Head of caudate nucleus (tissue), 42 donors: ENCODE results near the gene ENTREP3.
"Not testable (repeated sequence)": the region's sequence is repeated elsewhere in the genome, so short reads cannot be mapped to it uniquely, and the experiment has no call there.

Source experiments
- DNase-seq, 42 donors: peaks; one replicate each; pipeline versions ENCODE4 v3.0.0 to v3.0.0-alpha.2; 2020 to 2021; ENCODE audit warnings: mixed read lengths in 7 of 42
- intact Hi-C: fragments of 100-400 bp; cut with DNase I; formaldehyde crosslinking; loops from one replicate; pipeline ENCODE4 v1.15.0; 2022

The ENTREP3 gene, protein sequence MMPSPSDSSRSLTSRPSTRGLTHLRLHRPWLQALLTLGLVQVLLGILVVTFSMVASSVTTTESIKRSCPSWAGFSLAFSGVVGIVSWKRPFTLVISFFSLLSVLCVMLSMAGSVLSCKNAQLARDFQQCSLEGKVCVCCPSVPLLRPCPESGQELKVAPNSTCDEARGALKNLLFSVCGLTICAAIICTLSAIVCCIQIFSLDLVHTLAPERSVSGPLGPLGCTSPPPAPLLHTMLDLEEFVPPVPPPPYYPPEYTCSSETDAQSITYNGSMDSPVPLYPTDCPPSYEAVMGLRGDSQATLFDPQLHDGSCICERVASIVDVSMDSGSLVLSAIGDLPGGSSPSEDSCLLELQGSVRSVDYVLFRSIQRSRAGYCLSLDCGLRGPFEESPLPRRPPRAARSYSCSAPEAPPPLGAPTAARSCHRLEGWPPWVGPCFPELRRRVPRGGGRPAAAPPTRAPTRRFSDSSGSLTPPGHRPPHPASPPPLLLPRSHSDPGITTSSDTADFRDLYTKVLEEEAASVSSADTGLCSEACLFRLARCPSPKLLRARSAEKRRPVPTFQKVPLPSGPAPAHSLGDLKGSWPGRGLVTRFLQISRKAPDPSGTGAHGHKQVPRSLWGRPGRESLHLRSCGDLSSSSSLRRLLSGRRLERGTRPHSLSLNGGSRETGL

DNA sequence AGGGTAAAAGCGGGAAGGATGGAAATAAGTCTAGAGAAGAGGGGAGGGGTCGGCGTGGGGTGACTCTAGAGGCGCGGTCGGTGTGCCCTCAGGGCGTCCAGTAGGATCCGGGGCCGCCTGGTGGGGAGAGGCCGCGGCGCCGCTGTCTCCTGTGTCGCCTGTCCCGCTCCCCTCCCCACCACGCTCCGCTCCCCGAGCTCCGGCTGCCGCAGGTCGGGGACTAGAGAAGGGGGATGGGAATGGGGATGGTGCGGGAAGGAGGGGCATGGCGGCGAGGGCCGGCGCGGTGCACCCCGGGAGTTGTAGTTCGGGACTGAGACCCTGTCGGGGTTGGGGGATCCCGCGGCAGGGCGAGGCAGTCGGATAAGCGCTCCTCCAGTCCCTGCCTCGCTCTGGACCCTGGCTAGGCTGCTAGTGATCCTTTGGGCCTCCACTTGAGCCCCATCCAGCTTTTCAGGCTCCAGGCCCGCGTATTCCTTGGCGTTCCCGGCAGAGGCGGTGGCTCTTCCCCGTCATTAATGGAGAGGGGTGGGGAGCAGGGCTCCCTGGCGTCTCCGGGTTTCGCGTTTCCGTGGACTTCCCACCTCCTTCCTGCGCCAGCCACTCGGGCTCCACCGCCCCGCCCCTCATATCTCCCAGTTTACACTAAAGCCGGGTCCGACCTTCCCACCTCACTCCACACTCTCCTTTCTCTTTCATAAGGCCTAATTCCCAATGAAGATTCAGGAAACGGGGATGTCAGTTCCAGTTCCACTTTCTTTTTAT lies at the start of gene ENTREP3:
Gene ENTREP3, minus strand, starts transcription at position 241 of the 765 bp plus-strand sequence. CDS start 606 bp downstream, outside the sequence.
- peak; percentile 83 to 97 (median 93) for DNase-seq
- intact Hi-C loops, result loop anchor here (10.0 kb wide), 1 partner anchor 339 kb away; no protein-coding TSS in a partner anchor

DNA sequence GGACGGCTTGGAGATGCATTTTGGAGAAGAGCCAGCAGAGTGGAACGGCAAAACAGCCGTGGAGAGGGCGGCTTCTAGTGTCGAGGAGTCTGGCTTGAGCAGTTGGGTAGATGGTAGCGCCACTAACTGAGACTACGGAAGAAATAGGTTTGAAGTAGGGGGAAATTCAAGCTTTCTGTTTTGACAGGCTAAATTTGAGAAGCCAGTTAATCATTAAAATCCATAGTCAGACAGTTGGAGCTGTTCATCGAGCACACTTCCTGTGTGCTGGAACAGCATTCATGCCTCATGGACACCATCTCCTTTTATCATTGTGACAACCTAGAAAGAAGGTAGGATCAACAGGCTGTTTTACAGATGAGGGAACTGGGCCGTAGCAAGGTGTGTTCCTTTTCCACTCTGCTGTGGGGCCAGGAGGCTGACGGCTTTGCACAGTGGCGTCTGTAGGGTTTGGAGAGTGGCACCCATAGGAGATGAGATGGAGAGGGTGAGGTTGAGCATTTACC lies 49.3 kb upstream of the ENTREP3 start:
- intact Hi-C loops, result no loop called here
- no peak for DNase-seq

GRCh38 chr1:155301342-155301841 lies 46.1 kb upstream of the ENTREP3 start, which contains the start of gene PKLR:
PKLR (minus strand) TSS chr1:155301438; CDS start chr1:155301395, 43 bp downstream.
- no peak for DNase-seq
- intact Hi-C loops, result no loop called here

DNA sequence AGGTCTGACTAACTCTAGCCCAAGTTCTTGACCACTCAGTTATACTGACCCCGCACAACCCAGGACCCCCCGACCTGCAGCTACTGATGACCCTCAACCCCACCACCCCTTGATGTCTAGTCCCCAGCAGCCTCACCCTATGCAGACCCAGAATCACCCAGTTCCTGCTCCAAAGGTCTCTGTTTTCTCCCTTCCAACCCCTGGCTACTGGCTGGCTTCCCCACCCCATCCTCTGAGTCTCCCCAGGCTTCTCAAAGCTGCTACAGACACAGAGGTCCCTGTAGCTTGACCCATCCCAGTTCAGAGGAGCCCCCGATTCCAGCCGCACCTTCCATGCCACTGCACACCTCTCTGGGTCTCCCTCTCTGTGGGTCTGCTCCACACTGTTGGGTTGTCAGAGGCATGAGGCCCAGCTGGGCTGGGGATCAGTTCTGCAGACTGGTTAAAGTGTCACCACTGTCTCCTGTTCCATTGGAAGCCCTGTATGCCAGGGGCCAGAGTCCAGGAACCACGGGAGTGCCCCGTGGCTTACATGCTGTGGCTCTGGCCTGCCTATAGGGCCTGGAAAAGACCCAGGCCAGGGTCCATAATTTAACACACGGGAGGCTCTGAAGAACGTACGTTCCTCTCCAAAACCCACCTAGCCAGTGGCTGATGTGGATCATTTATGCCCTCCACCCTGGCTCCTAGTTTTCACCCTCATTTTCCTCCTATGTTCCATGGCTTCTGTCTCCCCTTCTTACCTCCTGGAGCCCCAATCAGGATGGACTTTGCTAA lies 45.5 kb upstream of the ENTREP3 start:
- DNase-seq, result no peak
- intact Hi-C loops, result no loop called here

GRCh38 chr1:155300024-155300423 lies 44.7 kb upstream of the ENTREP3 start:
- intact Hi-C loops, result no loop called here
- no peak for DNase-seq

GRCh38 chr1:155297384-155297783 lies 42.1 kb upstream of the ENTREP3 start:
- intact Hi-C loops, result no loop called here
- DNase-seq, result no peak

DNA sequence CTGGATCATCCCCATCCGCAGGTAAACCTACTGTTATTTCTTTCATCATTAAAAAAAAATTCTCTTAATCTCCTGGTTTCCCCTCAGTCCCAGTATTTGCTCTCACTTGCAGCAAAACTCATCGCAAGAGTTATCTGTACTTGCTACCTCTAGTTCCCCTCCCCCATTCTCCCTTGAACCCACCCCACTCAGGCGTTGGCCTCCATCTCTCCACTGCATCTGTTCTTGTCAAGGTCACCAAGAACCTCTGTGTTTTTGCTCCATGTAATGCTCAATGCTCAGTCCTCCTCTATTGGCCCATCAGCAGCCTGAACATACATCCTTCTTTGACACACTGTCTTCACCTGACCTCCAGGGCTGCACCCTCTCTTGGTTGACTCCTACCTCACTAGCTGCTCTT lies 41.4 kb upstream of the ENTREP3 start:
- intact Hi-C loops, result no loop called here
- no peak for DNase-seq

DNA sequence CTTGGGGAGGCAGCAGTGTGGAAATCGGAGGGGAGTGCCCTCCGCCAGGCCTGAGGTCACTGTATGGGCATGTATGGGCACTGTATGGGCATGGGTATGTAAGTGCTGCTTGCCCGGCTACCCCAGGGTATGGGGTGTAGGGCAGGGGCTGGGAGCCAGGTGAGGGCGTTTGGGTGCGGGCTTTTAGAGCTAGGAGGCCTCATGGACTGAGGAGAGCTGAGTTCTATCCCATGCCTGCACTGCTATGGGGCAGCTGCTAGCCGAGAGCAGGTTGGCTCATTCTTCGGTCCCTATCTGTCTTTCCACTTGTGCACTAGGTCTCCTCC lies 40.6 kb upstream of the ENTREP3 start:
- intact Hi-C loops, result no loop called here
- no peak for DNase-seq

- intact Hi-C loops, result no loop called here
- no peak for DNase-seq
These were observed 40.1 kb upstream of the ENTREP3 start for GRCh38 chr1:155295183-155295941.

DNA sequence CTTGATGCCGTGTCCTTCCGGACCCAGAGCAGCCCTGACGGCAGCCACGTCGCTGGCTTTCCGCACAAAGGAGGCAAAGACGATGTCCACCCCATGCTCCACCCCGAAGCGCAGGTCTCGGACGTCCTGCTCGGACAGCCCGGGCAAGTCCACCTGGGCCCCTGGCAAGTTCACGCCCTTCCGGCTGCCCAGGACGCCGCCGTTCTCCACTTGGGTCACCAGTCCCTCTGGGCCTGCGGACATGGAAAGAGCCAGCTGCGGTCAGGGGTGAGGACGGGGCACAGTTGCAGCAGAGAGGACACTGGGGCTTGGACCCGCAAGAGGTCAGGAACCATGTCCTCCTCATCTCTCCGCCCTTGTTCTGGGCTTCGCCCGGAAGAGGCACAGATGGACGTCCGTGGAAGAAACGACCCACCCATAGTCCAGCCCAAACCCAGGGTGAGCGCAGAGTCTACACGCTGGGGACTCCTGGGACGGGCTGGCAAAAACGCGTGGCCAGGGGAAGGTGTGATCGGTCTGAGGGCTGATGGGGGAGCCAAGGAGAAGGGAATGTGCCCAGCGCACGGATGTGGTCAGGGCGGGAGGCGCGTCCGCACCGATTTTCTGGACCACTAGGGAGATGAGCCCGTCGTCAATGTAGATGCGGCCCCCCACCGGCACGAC lies 39.4 kb upstream of the ENTREP3 start:
- no peak for DNase-seq
- intact Hi-C loops, result no loop called here

- no peak for DNase-seq
These were observed 37.9 kb upstream of the ENTREP3 start for GRCh38 chr1:155293086-155293749.

GRCh38 chr1:155291006-155291405 lies 35.7 kb upstream of the ENTREP3 start:
- DNase-seq, intact Hi-C loops: not testable (repeated sequence)

More at GRCh38 chr1:155293086-155293749, 37.9 kb upstream of the ENTREP3 start:
- intact Hi-C loops, result no loop called here

DNA sequence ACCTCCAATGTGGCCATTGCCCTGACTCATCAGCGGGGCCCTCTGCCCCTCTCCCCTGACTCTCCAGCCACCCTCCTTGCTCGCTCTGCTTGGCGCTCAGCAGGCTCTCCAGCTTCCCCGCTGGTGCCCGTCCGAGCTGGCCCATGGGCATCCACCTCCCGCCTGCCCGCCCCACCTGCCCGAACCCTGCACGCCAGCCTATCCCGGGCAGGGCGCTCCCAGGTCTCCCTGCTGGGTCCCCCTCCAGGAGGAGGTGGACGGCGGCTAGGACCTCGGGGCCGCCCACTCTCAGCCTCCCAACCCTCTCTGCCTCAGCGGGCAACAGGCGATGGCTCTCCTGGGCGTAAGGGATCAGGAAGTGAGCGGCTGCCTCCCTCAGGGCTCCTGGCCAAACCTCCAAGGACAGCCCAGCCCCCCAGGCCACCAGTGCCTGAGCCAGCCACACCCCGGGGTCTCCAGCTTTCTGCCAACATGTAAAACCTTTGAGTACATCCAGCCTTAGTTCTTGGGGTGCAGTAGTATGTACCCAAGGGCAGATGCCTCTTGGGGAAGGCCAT lies 32.8 kb upstream of the ENTREP3 start:
- DNase-seq, result no peak
- intact Hi-C loops, result no loop called here

- intact Hi-C loops, result no loop called here
- DNase-seq, result no peak
These were observed 31.3 kb upstream of the ENTREP3 start for GRCh38 chr1:155286544-155286943.

GRCh38 chr1:155285631-155286044 lies 30.4 kb upstream of the ENTREP3 start:
- DNase-seq, result no peak

GRCh38 chr1:155285063-155285462 lies 29.8 kb upstream of the ENTREP3 start:
- intact Hi-C loops, result no loop called here

More at GRCh38 chr1:155285631-155286044, 30.4 kb upstream of the ENTREP3 start:
- intact Hi-C loops, result no loop called here

More at GRCh38 chr1:155285063-155285462, 29.8 kb upstream of the ENTREP3 start:
- DNase-seq, result no peak
